Inflammatory macrophage treated with lipopolysaccharide for 1 hour (primary cell): ENCODE measurements around the gene ADAMTS4.

Experiments
- DNase-seq, 2 donors: peaks; one replicate each; pipeline ENCODE4 v3.0.0-alpha.2; 2020 to 2022

Gene ADAMTS4

DNA sequence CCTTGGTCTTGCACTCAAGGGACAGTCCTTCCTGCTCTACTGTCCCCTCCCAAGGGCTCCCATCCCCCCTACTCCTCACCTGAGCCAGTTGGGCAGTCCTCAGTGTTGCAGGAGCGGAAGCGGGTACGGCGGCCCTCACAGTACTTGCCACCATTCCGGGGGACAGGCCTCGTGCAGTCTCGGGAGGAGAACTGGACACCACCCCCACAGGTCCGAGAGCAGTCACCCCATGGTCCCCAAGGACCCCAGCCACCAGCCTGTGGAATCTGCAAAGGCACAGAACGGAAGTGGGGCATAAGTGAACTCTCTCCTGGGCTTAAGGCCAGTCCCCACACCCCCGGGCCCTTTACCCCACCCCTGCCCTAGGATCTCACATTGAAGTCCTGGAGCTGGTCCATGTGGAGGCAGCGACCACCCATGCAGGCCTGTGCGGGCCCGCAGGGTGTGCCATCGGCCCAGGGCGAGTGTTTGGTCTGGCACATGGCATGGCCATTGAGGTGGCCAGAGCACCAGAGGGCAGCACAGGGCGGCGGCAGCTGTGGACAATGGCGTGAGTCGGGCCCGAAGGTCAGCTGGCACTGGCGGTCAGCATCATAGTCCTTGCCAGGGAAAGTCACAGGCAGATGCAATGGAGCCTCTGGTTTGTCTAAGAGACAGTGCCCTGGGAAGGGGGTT lies 5.2 kb downstream of the ADAMTS4 start:
- no peak for DNase-seq

- DNase-seq: peak; percentile 62 to 86
Measured at GRCh38 chr1:161192476-161193465, 6.1 kb downstream of the ADAMTS4 start.

DNA sequence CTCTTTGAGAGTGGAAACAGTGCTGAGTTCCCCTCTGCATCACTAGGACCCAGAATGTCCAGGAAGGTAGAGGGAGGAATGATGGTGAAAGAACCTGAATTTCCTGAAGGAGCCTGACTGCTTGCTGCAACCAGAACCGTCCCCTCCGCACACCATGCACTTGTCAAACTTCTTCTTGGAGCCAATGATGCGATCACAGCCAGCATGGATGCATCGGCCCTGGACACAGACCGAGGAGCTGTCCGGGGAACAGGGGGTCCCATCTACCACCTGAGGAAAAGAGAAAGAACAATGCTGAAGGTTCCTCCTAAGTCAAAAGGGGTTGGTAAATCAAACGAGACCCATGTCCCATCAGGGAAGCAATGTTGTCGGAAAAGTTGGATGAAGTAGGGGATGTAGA lies 6.9 kb downstream of the ADAMTS4 start:
- no peak for DNase-seq

DNA sequence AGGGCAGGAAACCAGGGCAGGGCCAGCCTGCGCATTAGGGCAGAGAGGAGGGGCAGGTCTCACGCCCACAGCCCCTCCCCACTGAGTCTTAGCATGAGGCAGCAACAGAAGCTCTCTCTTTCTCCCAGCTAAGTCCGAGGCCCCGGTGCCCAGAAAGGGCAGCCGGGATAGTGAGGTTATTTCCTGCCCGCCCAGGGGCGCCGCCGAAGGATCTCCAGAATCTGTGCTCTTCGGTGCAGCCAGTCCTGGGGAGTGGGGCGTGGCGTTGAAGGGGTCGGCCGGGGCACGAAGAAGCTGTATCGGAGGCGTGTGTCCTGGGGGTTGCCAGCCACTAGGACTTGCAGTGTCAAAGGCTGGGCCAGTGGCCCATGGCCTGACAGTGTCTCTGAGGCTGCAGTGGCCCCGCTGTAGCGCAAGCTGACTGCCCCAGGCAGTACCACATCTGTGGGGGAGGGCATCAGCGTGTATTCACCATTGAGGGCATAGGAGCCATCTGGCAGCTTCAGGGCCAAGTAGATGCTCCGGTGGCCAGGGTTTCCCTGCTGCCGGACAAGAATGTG lies 7.8 kb downstream of the ADAMTS4 start:
- no peak for DNase-seq

DNA sequence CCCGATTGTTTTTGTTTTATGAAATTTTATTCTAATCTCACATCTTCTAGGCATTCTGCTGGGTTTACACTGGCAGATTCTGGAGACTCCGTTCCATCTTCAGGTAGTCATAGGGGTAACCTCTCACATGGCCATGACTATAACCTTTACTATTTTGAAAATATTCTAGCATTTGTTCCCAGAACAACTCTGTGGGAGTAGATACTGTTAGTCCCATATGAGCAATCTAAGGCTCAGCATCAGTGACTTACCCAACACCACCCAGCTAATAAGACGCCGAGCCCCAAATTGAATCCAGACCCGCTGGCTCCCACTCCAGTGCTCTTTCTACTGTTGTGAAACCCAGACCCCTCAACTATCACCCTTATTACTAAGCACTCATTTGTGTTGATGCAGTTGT lies 9.8 kb downstream of the ADAMTS4 start:
- DNase-seq: no peak

GRCh38 chr1:161188381-161188780 lies 10.5 kb downstream of the ADAMTS4 start:
- DNase-seq: no peak

DNA sequence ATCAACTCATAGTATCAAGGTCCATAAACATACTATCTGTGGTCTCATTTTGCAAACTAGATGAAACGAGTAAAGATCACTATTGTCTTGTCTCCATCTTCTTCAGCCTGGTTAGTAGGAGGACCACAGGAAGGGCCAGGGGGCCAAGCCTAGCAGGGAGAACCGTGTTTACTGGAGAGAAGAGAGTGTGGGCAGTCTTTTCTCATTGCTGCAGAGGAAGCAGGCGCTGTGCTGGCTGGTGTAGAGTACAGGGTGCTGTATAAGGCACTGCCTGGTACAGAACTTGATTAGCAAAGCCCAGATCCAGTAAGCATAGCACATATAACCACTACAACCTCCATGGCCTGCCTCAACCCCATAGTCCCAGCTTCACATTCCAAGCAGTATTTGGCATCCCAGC lies 11.5 kb downstream of the ADAMTS4 start:
- no peak for DNase-seq

- DNase-seq: peak; percentile 74 to 88
Measured at GRCh38 chr1:161185732-161186311, 13.0 kb downstream of the ADAMTS4 start.

DNA sequence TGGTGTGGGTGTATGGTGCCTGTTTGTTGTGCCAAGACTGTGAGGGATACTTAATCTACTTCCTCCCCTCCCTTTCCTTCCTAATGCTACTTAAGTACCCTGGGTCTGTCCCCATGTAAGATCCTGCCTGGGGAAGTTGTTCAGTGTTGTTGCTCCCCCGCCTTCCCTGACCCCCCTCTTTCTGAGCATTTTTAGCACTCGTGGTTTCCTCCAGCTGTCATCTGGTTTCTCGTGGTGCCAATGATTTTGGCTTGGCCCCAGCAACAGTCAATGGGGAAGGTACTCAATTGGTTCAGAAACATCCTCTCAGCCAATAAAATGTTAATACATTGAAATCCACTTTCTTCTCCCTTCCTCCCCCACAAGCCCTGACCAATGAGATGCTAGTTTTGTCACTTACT lies 13.6 kb downstream of the ADAMTS4 start:
- DNase-seq: peak; percentile 88 to 94

DNA sequence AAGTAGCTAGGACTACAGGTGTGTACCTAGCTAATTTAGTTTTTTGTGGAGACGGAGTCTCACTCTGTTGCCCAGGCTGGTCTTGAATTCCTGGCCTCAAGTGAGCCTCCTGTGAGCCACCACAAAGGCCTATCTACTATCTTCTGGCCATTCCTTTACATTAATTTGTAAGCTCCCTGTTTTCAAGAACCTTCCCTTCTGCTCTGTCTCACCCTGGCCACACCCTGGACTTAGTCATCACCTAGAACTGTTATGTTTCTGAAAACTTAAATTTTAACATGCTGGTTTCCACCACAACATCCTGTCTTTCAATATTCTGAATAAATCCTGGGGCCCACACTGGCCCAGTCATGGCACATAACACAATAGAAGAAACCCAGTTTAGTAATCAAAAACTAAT lies 16.6 kb downstream of the ADAMTS4 start:
- peak; percentile 27 to 42 for DNase-seq

- DNase-seq: peak in 1 of 2 donors; percentile 41
Measured at GRCh38 chr1:161180639-161181038, 18.2 kb downstream of the ADAMTS4 start.

- no peak for DNase-seq
Measured at GRCh38 chr1:161179698-161180097, 19.2 kb downstream of the ADAMTS4 start.

DNA sequence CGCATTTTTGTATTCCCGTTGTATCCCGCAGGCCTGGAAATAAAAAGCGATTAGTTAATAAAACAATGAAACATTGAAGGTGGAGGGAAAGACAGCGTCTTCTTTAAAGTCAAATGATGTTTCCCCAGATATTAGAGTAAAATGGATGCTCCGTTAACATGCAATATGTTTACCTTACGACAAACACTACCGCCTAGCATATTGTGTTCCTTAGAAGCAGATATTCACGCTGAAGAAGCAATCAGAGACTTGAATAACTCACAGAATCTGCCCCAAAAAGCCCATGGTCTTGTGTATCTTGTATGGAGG lies 21.0 kb downstream of the ADAMTS4 start:
- DNase-seq: no peak

DNA sequence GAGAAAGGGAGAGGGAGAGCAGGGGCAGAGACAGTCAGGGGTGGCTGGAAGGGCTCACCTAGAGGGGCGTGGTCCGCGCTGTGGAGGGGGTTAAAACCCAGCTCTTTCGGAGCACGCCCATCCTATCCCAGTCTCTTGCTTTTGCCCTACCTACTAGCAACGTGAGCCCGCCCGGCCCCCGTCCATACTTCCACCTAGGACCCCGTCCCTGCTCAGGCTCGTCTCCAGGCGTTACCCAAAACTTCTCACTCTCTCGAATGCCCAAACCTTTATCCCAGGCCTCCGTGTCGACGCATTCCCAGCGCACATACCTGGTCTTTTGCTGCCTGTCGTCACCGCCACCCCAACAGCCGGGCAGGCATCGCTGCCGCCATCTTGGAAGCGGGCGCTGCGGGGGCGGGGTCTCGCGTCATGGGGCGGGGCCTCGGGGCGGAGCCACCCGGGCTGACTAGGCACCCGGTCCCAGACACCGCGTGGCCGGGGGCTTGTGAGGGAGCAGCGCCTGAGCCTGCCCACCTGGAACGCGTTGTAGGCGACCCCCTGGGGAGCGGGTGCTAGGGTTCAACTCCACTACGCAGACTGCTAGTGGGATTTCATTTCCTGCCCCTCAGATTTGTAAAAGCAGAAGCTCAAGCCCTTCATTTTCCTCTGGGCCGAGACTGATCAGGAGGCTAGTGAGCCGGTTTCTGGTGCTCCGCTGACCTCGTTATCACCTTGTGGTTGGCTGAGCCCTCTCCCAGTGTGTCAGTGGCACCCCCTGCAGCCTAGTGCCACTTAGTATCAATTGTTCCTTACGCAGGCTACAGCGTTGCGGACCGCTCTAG lies 21.5 kb downstream of the ADAMTS4 start, which contains the start of gene B4GALT3:
Gene B4GALT3, minus strand, starts transcription at position 396 of the 824 bp plus-strand sequence. CDS start 1,447 bp downstream, outside the sequence.
- DNase-seq: peak; percentile 75 to 94

GRCh38 chr1:161176468-161177111 lies 22.3 kb downstream of the ADAMTS4 start:
- no peak for DNase-seq

- DNase-seq: no peak
Measured at GRCh38 chr1:161175771-161176453, 22.9 kb downstream of the ADAMTS4 start.

DNA sequence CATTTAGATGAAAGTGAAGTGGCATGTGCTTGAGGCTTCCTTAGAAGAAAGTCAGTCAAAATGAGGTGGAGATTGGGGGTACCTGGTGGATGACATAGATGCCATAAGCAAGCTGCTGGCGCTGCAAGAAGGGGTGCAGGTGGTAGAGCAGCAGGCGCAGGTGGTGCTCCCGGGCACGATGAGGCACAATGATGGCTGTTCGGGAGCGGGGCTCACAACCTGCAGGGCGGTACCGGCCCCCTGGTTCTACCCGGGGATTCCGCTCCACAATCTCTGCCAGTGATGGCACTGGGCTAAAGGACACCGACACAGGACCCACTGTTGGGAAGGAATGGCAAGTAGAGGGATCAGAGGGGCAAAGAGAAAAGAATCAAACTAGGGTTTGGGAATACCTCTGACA lies 23.9 kb downstream of the ADAMTS4 start:
- DNase-seq: no peak

DNA sequence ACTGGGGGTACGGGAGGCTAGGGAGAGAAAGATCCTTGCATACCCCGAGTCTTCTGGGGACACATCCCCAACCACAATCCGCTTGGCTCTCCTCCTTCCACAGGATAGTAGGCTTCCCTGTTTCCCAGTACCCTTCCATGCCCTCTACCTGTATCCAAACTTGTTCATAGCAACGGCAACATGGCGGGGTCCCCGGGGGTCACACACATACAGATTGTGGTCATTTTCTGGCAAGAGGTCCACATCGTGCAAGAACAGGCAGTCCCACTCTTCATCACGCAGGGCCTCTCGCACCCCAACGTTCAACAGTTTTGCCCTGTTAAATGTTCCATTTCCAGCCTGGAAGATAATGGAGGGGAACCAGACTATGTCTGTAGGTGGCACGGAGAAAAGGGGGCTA lies 25.1 kb downstream of the ADAMTS4 start:
- no peak for DNase-seq

GRCh38 chr1:161172776-161173376 lies 26.0 kb downstream of the ADAMTS4 start:
- no peak for DNase-seq

DNA sequence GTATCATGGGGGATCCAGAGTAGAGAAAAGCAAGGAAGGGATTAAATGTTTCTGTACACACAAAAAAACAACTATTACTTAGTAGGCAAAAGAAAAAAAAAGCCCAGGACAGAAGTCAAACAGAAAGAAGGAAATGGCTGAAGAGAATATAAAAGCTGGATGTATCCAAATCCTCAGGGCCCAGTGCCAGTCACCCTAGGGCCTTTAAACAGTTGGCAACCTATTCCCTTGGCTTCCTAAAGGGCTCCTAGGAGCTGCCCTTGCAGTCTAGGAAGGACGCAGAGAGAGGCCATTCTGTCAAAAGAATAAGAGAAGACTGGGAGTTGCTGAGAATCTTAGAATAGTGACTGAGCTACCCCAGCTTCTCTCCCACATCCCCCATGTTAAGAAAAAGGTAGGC lies 26.5 kb downstream of the ADAMTS4 start:
- DNase-seq: no peak

GRCh38 chr1:161171696-161172095 lies 27.2 kb downstream of the ADAMTS4 start:
- DNase-seq: no peak
